ENCODE results near the gene MAPK8. TPM values are rescaled to one million over a fixed set of nuclear protein-coding genes. Genes with fewer than 3 reads are reported as not detected.

The MAPK8 gene
- total RNA-seq, 1 donor from 2014 or later: 66.4 TPM

- no peak overlapping the region for H3K27ac Mint-ChIP-seq
- no peak for DNase-seq (ENCODE audit: low spot score in 2 of 2, unreplicated experiment in 2 of 2)
- TF ChIP-seq, protein P1, sequence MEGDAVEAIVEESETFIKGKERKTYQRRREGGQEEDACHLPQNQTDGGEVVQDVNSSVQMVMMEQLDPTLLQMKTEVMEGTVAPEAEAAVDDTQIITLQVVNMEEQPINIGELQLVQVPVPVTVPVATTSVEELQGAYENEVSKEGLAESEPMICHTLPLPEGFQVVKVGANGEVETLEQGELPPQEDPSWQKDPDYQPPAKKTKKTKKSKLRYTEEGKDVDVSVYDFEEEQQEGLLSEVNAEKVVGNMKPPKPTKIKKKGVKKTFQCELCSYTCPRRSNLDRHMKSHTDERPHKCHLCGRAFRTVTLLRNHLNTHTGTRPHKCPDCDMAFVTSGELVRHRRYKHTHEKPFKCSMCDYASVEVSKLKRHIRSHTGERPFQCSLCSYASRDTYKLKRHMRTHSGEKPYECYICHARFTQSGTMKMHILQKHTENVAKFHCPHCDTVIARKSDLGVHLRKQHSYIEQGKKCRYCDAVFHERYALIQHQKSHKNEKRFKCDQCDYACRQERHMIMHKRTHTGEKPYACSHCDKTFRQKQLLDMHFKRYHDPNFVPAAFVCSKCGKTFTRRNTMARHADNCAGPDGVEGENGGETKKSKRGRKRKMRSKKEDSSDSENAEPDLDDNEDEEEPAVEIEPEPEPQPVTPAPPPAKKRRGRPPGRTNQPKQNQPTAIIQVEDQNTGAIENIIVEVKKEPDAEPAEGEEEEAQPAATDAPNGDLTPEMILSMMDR (IDR thresholded peaks at IDR 0.05; ENCODE audit: unreplicated experiment): no peak
- H3K36me3 Mint-ChIP-seq: no peaks in the 10 kb centered on the region
- H3K4me3 Mint-ChIP-seq: no peak overlapping the region
- H3K9me3 Mint-ChIP-seq: peaks cover 4% of the 10 kb centered on the region
- no peaks in the 10 kb centered on the region for H3K27me3 Mint-ChIP-seq (ENCODE audit: low read depth)
- H3K4me1 Mint-ChIP-seq: peaks cover 42% of the 10 kb centered on the region
Observed at GRCh38 chr10:48456808-48457761, 150.6 kb downstream of the MAPK8 start.

DNA sequence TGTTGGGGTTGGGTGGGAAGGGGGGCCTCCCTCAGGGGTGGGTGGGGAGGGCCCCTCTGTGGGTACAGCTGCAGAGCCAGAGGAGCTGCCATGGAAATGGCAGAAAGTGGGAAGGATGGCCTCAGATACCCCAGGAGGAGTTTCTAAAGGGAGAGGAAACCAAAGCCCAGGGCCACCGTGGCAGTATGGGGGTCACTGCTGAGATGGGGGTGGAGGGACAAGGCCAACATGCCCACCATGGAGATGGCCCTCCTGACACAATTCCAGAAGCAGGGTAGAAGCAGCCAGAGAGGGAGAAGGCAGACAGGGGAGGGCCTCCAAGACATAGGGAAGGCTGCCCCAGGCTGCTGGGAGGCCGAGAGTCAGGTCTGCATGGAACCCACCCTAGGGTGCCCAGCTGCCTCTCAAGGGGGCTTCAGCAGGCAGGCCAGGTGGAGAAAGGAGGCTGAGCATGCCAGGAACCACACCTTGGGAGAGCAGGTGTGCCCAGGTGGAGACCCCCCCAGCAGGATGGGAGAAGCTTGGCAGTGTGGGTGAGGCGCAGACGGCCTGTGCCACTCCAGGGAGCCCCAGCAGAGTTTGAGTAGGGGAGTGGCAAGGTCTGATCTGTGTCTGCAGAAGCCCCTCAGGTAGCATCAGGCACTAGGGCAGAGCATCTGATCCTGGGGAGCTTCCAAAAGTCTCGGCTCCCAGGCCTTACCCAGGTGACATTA, 151.6 kb downstream of the MAPK8 start:
- H3K27ac Mint-ChIP-seq: no peak overlapping the region
- H3K9me3 Mint-ChIP-seq: peaks cover 4% of the 10 kb centered on the region
- H3K27me3 Mint-ChIP-seq (ENCODE audit: low read depth): no peaks in the 10 kb centered on the region
- TF ChIP-seq, protein P1 (IDR thresholded peaks at IDR 0.05; ENCODE audit: unreplicated experiment): no peak
- H3K36me3 Mint-ChIP-seq: no peaks in the 10 kb centered on the region
- DNase-seq (ENCODE audit: low spot score in 2 of 2, unreplicated experiment in 2 of 2): no peak
- H3K4me3 Mint-ChIP-seq: no peak overlapping the region
- H3K4me1 Mint-ChIP-seq: peaks cover 38% of the 10 kb centered on the region

DNA sequence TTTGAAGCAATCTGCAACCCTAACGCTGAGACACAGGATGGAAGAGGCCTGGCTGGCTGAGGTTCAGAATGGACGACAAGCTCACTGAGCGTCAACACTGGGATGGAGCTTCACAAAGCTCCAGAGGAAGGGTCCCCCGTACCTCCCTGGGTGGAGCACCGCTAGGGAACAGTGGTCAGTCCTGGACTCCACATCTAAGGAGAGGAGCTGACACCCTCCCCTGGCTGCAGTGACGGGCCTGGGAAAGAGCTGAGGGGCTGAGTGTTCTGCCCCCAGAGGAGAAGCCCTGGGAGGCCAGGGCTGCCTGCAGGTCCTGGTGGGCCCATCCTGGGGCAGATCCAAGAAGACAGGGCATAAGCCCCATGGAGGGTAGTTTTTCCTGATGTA, 152.2 kb downstream of the MAPK8 start:
- Mint-ChIP-seq H3K9me3 (peaks cover 4% of the 10 kb centered on the region), H3K27me3 (ENCODE audit: low read depth) (no peaks in the 10 kb centered on the region), H3K27ac (no peak overlapping the region), H3K4me1 (peaks cover 36% of the 10 kb centered on the region), H3K4me3 (no peak overlapping the region), H3K36me3 (no peaks in the 10 kb centered on the region)
- no peak for DNase-seq (ENCODE audit: low spot score in 2 of 2, unreplicated experiment in 2 of 2)
- TF ChIP-seq, protein P1 (IDR thresholded peaks at IDR 0.05; ENCODE audit: unreplicated experiment): no peak

- no peak for DNase-seq (ENCODE audit: low spot score in 2 of 2, unreplicated experiment in 2 of 2)
Observed at GRCh38 chr10:48459270-48460150, 153.0 kb downstream of the MAPK8 start.

GRCh38 chr10:48460182-48460581, 153.7 kb downstream of the MAPK8 start:
- Mint-ChIP-seq H3K4me1 (peaks cover 34% of the 10 kb centered on the region), H3K36me3 (no peaks in the 10 kb centered on the region), H3K27me3 (ENCODE audit: low read depth) (no peaks in the 10 kb centered on the region), H3K27ac (no peak overlapping the region), H3K9me3 (peaks cover 4% of the 10 kb centered on the region), H3K4me3 (no peak overlapping the region)
- TF ChIP-seq, protein P1 (IDR thresholded peaks at IDR 0.05; ENCODE audit: unreplicated experiment): no peak
- no peak for DNase-seq (ENCODE audit: low spot score in 2 of 2, unreplicated experiment in 2 of 2)

More at GRCh38 chr10:48459270-48460150, 153.0 kb downstream of the MAPK8 start:
- Mint-ChIP-seq H3K4me1 (peaks cover 36% of the 10 kb centered on the region), H3K36me3 (no peaks in the 10 kb centered on the region), H3K27me3 (ENCODE audit: low read depth) (no peaks in the 10 kb centered on the region), H3K4me3 (no peak overlapping the region), H3K9me3 (peaks cover 4% of the 10 kb centered on the region), H3K27ac (no peak overlapping the region)
- TF ChIP-seq, protein P1 (IDR thresholded peaks at IDR 0.05; ENCODE audit: unreplicated experiment): no peak
